Spleen (tissue), 11 donors: ENCODE measurements around the gene AKIRIN2. TPM values are rescaled to one million over a fixed set of nuclear protein-coding genes. Genes with fewer than 3 reads are reported as not detected.
"Not testable (repeated sequence)": the region's sequence is repeated elsewhere in the genome, so short reads cannot be mapped to it uniquely, and the experiment has no call there.

Experiments
- DNase-seq: peaks from one replicate; pipeline ENCODE4 v3.0.0-alpha.2; 2020
- H3K27ac ChIP-seq, 8 donors: fragments of 200-600 bp; sonication (generic) in 7 of 8; 1 replicate in 4 of 8; 2 replicates in 4 of 8; pipeline versions ENCODE4 v1.5.0 to v1.8.0; 2016 to 2021; ENCODE audit warnings: inconsistent platforms in 4 of 8, mild to moderate bottlenecking in 4 of 8, moderate library complexity in 1 of 8
- H3K27me3 ChIP-seq, 7 donors: fragments of 200-600 bp; sonication (generic) in 6 of 7; replicated peaks in 1 of 7; 1 replicate in 4 of 7; 2 replicates in 3 of 7; pipeline versions ENCODE4 v1.5.0 to v1.8.0; 2016 to 2021; ENCODE audit warnings: inconsistent platforms in 3 of 7, mild to moderate bottlenecking in 1 of 7
- H3K36me3 ChIP-seq, 6 donors: fragments of 200-600 bp; sonication (generic) in 5 of 6; 1 replicate in 4 of 6; 2 replicates in 2 of 6; pipeline versions ENCODE4 v1.5.0 to v1.8.0; 2016 to 2021; ENCODE audit warnings: inconsistent platforms in 2 of 6
- H3K4me1 ChIP-seq, 6 donors: fragments of 200-600 bp; sonication (generic) in 5 of 6; 1 replicate in 3 of 6; 2 replicates in 3 of 6; pipeline versions ENCODE4 v1.5.0 to v1.8.0; 2016 to 2021; ENCODE audit warnings: inconsistent platforms in 3 of 6
- H3K4me3 ChIP-seq, 8 donors: fragments of 200-600 bp; sonication (generic) in 7 of 8; 1 replicate in 4 of 8; 2 replicates in 4 of 8; pipeline versions ENCODE4 v1.5.0 to v1.8.0; 2016 to 2021; ENCODE audit warnings: inconsistent platforms in 4 of 8, mild to moderate bottlenecking in 4 of 8, moderate library complexity in 2 of 8
- H3K9me3 ChIP-seq, 8 donors: fragments of 200-600 bp; sonication (generic) in 7 of 8; 1 replicate in 4 of 8; 2 replicates in 4 of 8; pipeline versions ENCODE4 v1.5.0 to v1.8.0; 2016 to 2021; ENCODE audit warnings: inconsistent platforms in 4 of 8
- CTCF ChIP-seq, 11 experiments: fragments of 200-600 bp in 7 of 11; fragments of 450-650 bp in 4 of 11; sonication (generic) in 4 of 11; IDR thresholded peaks in 8 of 11; conservative IDR thresholded peaks in 3 of 11; 1 replicate in 7 of 11; 2 replicates in 4 of 11; pipeline versions ENCODE4 v1.4.0 to v1.8.0; 2016 to 2021; ENCODE audit warnings: antibody characterized with exemption in 11 of 11, inconsistent platforms in 4 of 11, mild to moderate bottlenecking in 1 of 11
- POLR2A ChIP-seq, 3 donors: fragments of 450-650 bp; IDR thresholded peaks; one replicate each; pipeline ENCODE4 v1.5.1; 2017; ENCODE audit warnings: antibody characterized with exemption in 3 of 3, mild to moderate bottlenecking in 1 of 3
- POLR2AphosphoS5 ChIP-seq, 3 donors: sonication (generic); formaldehyde crosslinking; IDR thresholded peaks; one replicate each; pipeline ENCODE4 v1.5.1; 2017; ENCODE audit warnings: antibody characterized with exemption in 3 of 3
- WGBS, 5 donors: extraction: QIAGEN DNeasy Blood & Tissue Kit in 3 of 5; methylation state at CpG; one replicate each; pipeline versions ENCODE4 v1.1.5 to v1.1.7; 2013 to 2018; 5-methylcytosine and 5-hydroxymethylcytosine counted together
- intact Hi-C: fragments of 100-400 bp; cut with DNase I; formaldehyde crosslinking; loops from one replicate; pipeline ENCODE4 v1.15.0; 2023; ENCODE audit warnings: low total_unique reads
- polyA plus RNA-seq, 3 donors: library from polyadenylated mRNA; stranded (reverse); fragments of 200-250 nt; gene quantifications; one replicate each; pipeline ENCODE4 v1.2.1, GENCODE V29; 2013
- total RNA-seq, 7 donors: library from RNA; depleted of rRNA in 3 of 7; stranded (reverse); fragments of >200 nt in 3 of 7; fragmentation: NEBNext Ultra II Directional in 4 of 7; extraction: Animal tissue kit (Norgen Biotek cat#: 25700) in 4 of 7; gene quantifications; one replicate each; pipeline versions ENCODE4 v1.1.0 to v1.2.1, GENCODE V29; 2016 to 2021
- donor health status: healthy with polysubstance abuse.
- donor health status: DM: no; HTN: no; CAD: no; lungs with moderate emphysema.
- donor health status: DM: no; HTN: no; CAD: no.
- donor health status: Bipolar disorder and iron deficiency.
- donor health status: healthy.
- donor health status: DM: no; HTN: no; CAD: no.
- donor health status: DM: yes; HTN: yes; CAD: no.

The AKIRIN2 gene
- total and polyA plus RNA-seq, 10 donors = 35.1 to 106 (median 68.2) TPM

DNA sequence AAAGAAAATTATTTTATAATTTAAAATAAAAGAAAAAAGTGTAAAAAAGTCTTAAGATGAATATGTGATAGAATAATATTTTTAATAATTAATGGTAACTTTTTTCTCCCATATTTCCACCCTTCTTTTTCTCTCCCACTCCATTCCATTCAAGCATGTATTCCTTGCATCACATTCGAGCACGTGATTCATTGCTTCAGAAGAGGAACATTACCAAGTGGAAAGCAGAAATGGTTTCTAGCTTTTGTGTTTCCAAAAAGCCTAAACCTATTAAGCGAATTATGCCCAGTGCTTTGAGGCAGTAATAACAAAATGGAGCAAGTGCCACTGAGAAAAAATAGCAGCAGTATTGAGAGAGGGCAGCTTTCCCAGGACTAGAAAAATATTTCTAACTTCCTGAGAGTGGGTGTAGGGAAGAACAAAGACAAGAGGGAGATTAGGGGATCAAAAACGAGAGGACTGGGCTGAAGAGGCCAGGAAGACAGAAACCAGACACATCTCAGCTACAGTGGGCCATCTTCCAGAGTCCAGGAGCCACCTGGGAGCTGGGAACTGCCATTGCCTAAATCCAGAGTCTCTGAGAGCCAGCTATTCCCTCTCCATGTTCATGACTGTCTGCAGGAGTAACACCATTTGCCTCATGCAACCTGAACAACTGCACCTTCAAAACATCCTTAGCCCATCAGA, 15.0 kb upstream of the AKIRIN2 start:
- Histone ChIP-seq H3K27me3 (no peaks in the 10 kb centered on the region), H3K36me3 (no peaks in the 10 kb centered on the region), H3K27ac (peak overlapping the region in 7 of 8 donors; percentile 24 to 86 (median 49)), H3K4me3 (peak overlapping the region in 1 of 8 donors; percentile 13), H3K9me3 (no peaks in the 10 kb centered on the region), H3K4me1 (peaks cover 0 to 55% (median 18%) of the 10 kb centered on the region in 6 donors)
- DNase-seq = no peak
- no peak for TF ChIP-seq CTCF (IDR thresholded peaks at IDR 0.05 in 8 of 11, conservative IDR thresholded peaks at IDR 0.05 in 3 of 11)
- TF ChIP-seq POLR2A (IDR thresholded peaks at IDR 0.05) = no peak
- TF ChIP-seq POLR2AphosphoS5 (IDR thresholded peaks at IDR 0.05) = no peak
- intact Hi-C loops = no loop called here
- 47 to 80% (median 58%) methylated on average over 4 of the region's 4 CpGs for WGBS, 5 donors

GRCh38 chr6:87714093-87714842, 12.2 kb upstream of the AKIRIN2 start:
- no peak for TF ChIP-seq POLR2A (IDR thresholded peaks at IDR 0.05)
- TF ChIP-seq POLR2AphosphoS5 (IDR thresholded peaks at IDR 0.05) = no peak
- TF ChIP-seq CTCF (IDR thresholded peaks at IDR 0.05 in 8 of 11, conservative IDR thresholded peaks at IDR 0.05 in 3 of 11) = no peak
- Histone ChIP-seq H3K9me3 (no peaks in the 10 kb centered on the region), H3K36me3 (no peaks in the 10 kb centered on the region), H3K4me1 (peaks cover 0 to 48% (median 15%) of the 10 kb centered on the region in 6 donors), H3K27me3 (no peaks in the 10 kb centered on the region), H3K27ac (peak overlapping the region in 4 of 8 donors; percentile 23 to 64 (median 50)), H3K4me3 (no peak overlapping the region)
- no peak for DNase-seq
- intact Hi-C loops = no loop called here
- 35 to 71% (median 45%) methylated on average over 2 of the region's 2 CpGs for WGBS, 5 donors

GRCh38 chr6:87712713-87713112, 10.7 kb upstream of the AKIRIN2 start:
- intact Hi-C loops = not testable (repeated sequence)

DNA sequence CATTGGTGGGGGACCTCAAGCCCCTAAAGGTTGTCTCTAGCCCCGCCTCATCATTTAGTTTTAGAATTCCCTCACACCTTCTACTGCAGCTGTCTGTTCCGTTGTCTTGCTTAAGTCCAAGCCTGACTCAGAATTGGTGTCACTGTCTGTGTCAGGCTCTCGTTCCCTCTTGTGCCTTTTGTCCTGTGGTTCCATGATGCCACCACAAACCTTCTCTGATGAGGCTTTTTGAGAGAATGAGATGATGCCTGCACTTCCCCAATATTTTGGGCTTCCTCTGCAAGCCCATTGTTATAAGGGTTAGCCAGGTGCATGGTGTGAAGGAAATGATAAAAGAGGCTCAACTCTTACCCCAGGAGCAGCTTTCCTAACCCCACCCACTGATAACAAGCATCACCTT, 8.1 kb upstream of the AKIRIN2 start:
- no peak overlapping the region for H3K27ac ChIP-seq
- H3K36me3 ChIP-seq = no peaks in the 10 kb centered on the region
- 59 to 72% (median 66%) methylated on average over 3 of the region's 3 CpGs for WGBS, 5 donors
- intact Hi-C loops = no loop called here
- TF ChIP-seq POLR2AphosphoS5 (IDR thresholded peaks at IDR 0.05) (no peak), CTCF (IDR thresholded peaks at IDR 0.05 in 8 of 11, conservative IDR thresholded peaks at IDR 0.05 in 3 of 11) (no peak), POLR2A (IDR thresholded peaks at IDR 0.05) (no peak)
- H3K4me3 ChIP-seq = no peak overlapping the region
- H3K4me1 ChIP-seq = peaks cover 0 to 28% (median 4%) of the 10 kb centered on the region in 6 donors
- H3K9me3 ChIP-seq = no peaks in the 10 kb centered on the region
- no peak for DNase-seq
- no peaks in the 10 kb centered on the region for H3K27me3 ChIP-seq

More at GRCh38 chr6:87712713-87713112, 10.7 kb upstream of the AKIRIN2 start:
- peaks cover 0 to 32% (median 4%) of the 10 kb centered on the region in 6 donors for H3K4me1 ChIP-seq
- not testable (repeated sequence) for H3K27ac ChIP-seq, H3K9me3 ChIP-seq, H3K4me3 ChIP-seq, DNase-seq, H3K27me3 ChIP-seq, H3K36me3 ChIP-seq
- 86 to 99% (median 96%) methylated on average over 2 to 3 of the region's 3 CpGs for WGBS, 5 donors

GRCh38 chr6:87708581-87709427, 6.8 kb upstream of the AKIRIN2 start:
- H3K36me3 ChIP-seq, intact Hi-C loops, H3K4me3 ChIP-seq, DNase-seq, H3K27ac ChIP-seq, H3K9me3 ChIP-seq, H3K27me3 ChIP-seq: not testable (repeated sequence)
- WGBS, 5 donors = 75 to 89% (median 77%) methylated on average over 6 to 7 of the region's 7 CpGs
- peaks cover 0 to 15% (median 0%) of the 10 kb centered on the region in 6 donors for H3K4me1 ChIP-seq
